ENCODE results near the gene TAPBP.
"Not testable (repeated sequence)": the region's sequence is repeated elsewhere in the genome, so short reads cannot be mapped to it uniquely, and the experiment has no call there.

The TAPBP gene

GRCh38 chr6:33277663-33278391, 36.1 kb downstream of the TAPBP start:
- peak overlapping the region; percentile 93 for H3K4me3 ChIP-seq (ENCODE audit: low read depth, low read length, poor library complexity, severe bottlenecking)
- H3K4me1 ChIP-seq (ENCODE audit: insufficient read depth, low read length, severe bottlenecking) = peaks cover 54% of the 10 kb centered on the region
- no peaks in the 10 kb centered on the region for H4K20me1 ChIP-seq (ENCODE audit: insufficient read depth, low read length)
- H3K9ac ChIP-seq (ENCODE audit: low read length) = peak overlapping the region; percentile 98
- H3K27ac ChIP-seq (ENCODE audit: low read depth, low read length, poor library complexity, severe bottlenecking) = peak overlapping the region; percentile 87
- H3K9me2 ChIP-seq (ENCODE audit: low read depth, low read length) = no peaks in the 10 kb centered on the region
- TF ChIP-seq EZH2 (IDR thresholded peaks at IDR 0.05; ENCODE audit: borderline replicate concordance, low read length) = no peak
- TF ChIP-seq, protein P1, sequence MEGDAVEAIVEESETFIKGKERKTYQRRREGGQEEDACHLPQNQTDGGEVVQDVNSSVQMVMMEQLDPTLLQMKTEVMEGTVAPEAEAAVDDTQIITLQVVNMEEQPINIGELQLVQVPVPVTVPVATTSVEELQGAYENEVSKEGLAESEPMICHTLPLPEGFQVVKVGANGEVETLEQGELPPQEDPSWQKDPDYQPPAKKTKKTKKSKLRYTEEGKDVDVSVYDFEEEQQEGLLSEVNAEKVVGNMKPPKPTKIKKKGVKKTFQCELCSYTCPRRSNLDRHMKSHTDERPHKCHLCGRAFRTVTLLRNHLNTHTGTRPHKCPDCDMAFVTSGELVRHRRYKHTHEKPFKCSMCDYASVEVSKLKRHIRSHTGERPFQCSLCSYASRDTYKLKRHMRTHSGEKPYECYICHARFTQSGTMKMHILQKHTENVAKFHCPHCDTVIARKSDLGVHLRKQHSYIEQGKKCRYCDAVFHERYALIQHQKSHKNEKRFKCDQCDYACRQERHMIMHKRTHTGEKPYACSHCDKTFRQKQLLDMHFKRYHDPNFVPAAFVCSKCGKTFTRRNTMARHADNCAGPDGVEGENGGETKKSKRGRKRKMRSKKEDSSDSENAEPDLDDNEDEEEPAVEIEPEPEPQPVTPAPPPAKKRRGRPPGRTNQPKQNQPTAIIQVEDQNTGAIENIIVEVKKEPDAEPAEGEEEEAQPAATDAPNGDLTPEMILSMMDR (IDR thresholded peaks at IDR 0.05; ENCODE audit: low read length) = no peak
- peaks cover 6% of the 10 kb centered on the region; the same call in 1 of the 2 replicates for H3F3A ChIP-seq (ENCODE audit: insufficient read depth, low read length)
- H3K9me3 ChIP-seq (ENCODE audit: low read length) = no peaks in the 10 kb centered on the region
- peaks cover 22% of the 10 kb centered on the region for H3K79me2 ChIP-seq (ENCODE audit: insufficient read depth, low read length)
- H3K4me2 ChIP-seq (ENCODE audit: low read length) = peak overlapping the region; percentile 97
- no peak overlapping the region for H2AFZ ChIP-seq (ENCODE audit: low read length)
- peaks cover 75% of the 10 kb centered on the region for H3K36me3 ChIP-seq (ENCODE audit: insufficient read depth, low read length)
- H3K27me3 ChIP-seq (ENCODE audit: insufficient read depth, low read length) = no peaks in the 10 kb centered on the region

DNA sequence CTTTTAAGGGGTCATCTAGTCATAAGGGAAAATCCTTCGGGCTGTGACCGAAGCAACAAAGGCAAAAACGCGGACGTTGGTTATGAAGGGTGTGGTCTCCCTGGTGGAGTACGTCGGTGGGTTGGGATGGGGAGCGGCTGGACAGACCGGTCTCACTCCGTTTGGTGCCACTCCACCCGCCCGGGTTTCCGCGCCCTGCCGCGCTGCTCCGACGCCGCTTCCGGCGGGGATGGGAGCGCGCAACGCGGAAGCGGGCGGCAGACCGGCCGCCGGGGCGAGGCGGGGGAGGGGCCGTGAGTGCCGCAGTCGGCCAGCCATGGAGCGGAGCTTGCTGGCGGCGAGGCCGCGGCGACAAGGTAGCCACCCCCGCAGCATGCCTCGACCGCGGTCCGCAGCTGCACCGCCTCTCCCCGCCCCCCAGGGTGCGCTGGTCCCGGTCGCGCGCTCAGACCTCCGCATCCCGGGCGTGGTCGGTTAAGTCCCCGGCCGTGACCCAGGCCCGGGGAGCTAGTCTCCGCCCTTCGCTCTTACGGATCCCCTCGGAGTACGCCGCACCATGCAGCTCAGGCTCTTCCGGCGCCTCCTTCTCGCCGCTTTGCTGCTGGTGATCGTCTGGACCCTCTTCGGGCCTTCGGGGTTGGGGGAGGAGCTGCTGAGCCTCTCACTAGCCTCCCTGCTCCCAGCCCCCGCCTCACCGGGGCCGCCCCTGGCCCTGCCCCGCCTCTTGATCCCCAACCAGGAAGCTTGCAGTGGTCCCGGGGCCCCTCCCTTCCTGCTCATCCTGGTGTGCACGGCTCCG, 36.8 kb downstream of the TAPBP start, which contains the start of gene B3GALT4:
B3GALT4 (plus strand) TSS at position 260 of the 799 bp plus-strand sequence; CDS start at position 557, 297 bp downstream.
- Histone ChIP-seq H3K27me3 (ENCODE audit: insufficient read depth, low read length) (no peaks in the 10 kb centered on the region), H3K9me3 (ENCODE audit: low read length) (no peaks in the 10 kb centered on the region), H3K4me1 (ENCODE audit: insufficient read depth, low read length, severe bottlenecking) (peaks cover 56% of the 10 kb centered on the region), H3K4me3 (ENCODE audit: low read depth, low read length, poor library complexity, severe bottlenecking) (peak within 1 kb of the TSS; percentile 93), H3K9ac (ENCODE audit: low read length) (peak within 1 kb of the TSS; percentile 98), H3K79me2 (ENCODE audit: insufficient read depth, low read length) (peaks cover 30% of the 10 kb centered on the region), H4K20me1 (ENCODE audit: insufficient read depth, low read length) (no peaks in the 10 kb centered on the region), H3F3A (ENCODE audit: insufficient read depth, low read length) (peaks cover 8% of the 10 kb centered on the region; the same call in 1 of the 2 replicates), H3K4me2 (ENCODE audit: low read length) (peak within 1 kb of the TSS; percentile 97), H3K9me2 (ENCODE audit: low read depth, low read length) (no peaks in the 10 kb centered on the region), H3K27ac (ENCODE audit: low read depth, low read length, poor library complexity, severe bottlenecking) (peak within 1 kb of the TSS; percentile 87), H3K36me3 (ENCODE audit: insufficient read depth, low read length) (peaks cover 78% of the 10 kb centered on the region), H2AFZ (ENCODE audit: low read length) (no peak within 1 kb of the TSS)
- TF ChIP-seq, protein P1 (IDR thresholded peaks at IDR 0.05; ENCODE audit: low read length) = peak; percentile 43; the same call in 1 of the 2 replicates
- TF ChIP-seq EZH2 (IDR thresholded peaks at IDR 0.05; ENCODE audit: borderline replicate concordance, low read length) = no peak

- Histone ChIP-seq H3K79me2 (ENCODE audit: insufficient read depth, low read length) (peaks cover 32% of the 10 kb centered on the region), H2AFZ (ENCODE audit: low read length) (no peak overlapping the region), H3K4me1 (ENCODE audit: insufficient read depth, low read length, severe bottlenecking) (peaks cover 56% of the 10 kb centered on the region), H3F3A (ENCODE audit: insufficient read depth, low read length) (peaks cover 8% of the 10 kb centered on the region; the same call in 1 of the 2 replicates), H3K27ac (ENCODE audit: low read depth, low read length, poor library complexity, severe bottlenecking) (peak overlapping the region; percentile 87), H3K4me2 (ENCODE audit: low read length) (peak overlapping the region; percentile 97), H4K20me1 (ENCODE audit: insufficient read depth, low read length) (no peaks in the 10 kb centered on the region), H3K9ac (ENCODE audit: low read length) (peak overlapping the region; percentile 98), H3K4me3 (ENCODE audit: low read depth, low read length, poor library complexity, severe bottlenecking) (peak overlapping the region; percentile 93), H3K9me2 (ENCODE audit: low read depth, low read length) (no peaks in the 10 kb centered on the region), H3K36me3 (ENCODE audit: insufficient read depth, low read length) (peaks cover 76% of the 10 kb centered on the region), H3K9me3 (ENCODE audit: low read length) (no peaks in the 10 kb centered on the region), H3K27me3 (ENCODE audit: insufficient read depth, low read length) (no peaks in the 10 kb centered on the region)
- TF ChIP-seq, protein P1 (IDR thresholded peaks at IDR 0.05; ENCODE audit: low read length) = no peak
- no peak for TF ChIP-seq EZH2 (IDR thresholded peaks at IDR 0.05; ENCODE audit: borderline replicate concordance, low read length)
Observed at GRCh38 chr6:33276581-33276863, 37.4 kb downstream of the TAPBP start.

DNA sequence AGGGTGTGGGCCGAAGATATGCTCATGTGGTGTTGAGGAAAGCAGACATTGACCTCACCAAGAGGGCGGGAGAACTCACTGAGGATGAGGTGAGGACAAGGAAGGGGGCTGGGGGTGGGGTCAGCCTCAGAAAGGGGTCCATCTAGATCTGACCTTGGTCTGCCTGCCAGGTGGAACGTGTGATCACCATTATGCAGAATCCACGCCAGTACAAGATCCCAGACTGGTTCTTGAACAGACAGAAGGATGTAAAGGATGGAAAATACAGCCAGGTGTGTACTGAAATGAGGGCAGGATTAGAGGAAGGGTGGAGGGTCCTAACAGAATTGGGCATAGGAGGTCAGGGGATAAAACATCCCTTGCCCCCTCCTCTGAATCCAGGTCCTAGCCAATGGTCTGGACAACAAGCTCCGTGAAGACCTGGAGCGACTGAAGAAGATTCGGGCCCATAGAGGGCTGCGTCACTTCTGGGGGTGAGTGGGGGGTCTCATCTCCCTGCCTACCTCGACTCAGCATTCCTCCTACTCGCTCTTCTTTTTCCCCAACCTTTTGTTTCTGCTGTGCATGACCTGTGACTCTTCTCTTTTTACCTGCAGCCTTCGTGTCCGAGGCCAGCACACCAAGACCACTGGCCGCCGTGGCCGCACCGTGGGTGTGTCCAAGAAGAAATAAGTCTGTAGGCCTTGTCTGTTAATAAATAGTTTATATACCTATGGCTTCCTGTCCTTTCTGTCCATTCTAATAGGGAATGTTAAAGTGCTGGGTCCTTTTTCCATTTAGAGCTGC, 37.9 kb downstream of the TAPBP start:
- H3K79me2 ChIP-seq (ENCODE audit: insufficient read depth, low read length) = peaks cover 34% of the 10 kb centered on the region

More for the DNA sequence above, 37.9 kb downstream of the TAPBP start:
- Histone ChIP-seq H3K9ac (ENCODE audit: low read length) (peak overlapping the region; percentile 98), H3K36me3 (ENCODE audit: insufficient read depth, low read length) (peaks cover 72% of the 10 kb centered on the region), H3K4me1 (ENCODE audit: insufficient read depth, low read length, severe bottlenecking) (peaks cover 58% of the 10 kb centered on the region), H3K4me3 (ENCODE audit: low read depth, low read length, poor library complexity, severe bottlenecking) (peak overlapping the region; percentile 93), H3K4me2 (ENCODE audit: low read length) (peak overlapping the region; percentile 97), H3K27ac (ENCODE audit: low read depth, low read length, poor library complexity, severe bottlenecking) (peak overlapping the region; percentile 87)
- H3K9me2 ChIP-seq (ENCODE audit: low read depth, low read length); H3K27me3 ChIP-seq (ENCODE audit: insufficient read depth, low read length); H2AFZ ChIP-seq (ENCODE audit: low read length); H3F3A ChIP-seq (ENCODE audit: insufficient read depth, low read length); H3K9me3 ChIP-seq (ENCODE audit: low read length); H4K20me1 ChIP-seq (ENCODE audit: insufficient read depth, low read length): not testable (repeated sequence)

All from OCI-LY1 (cell line).